Prostate gland (tissue), 2 donors: ENCODE measurements around the gene NBPF4. TPM values are rescaled to one million over a fixed set of nuclear protein-coding genes. Genes with fewer than 3 reads are reported as not detected.
"Not testable (repeated sequence)": the region's sequence is repeated elsewhere in the genome, so short reads cannot be mapped to it uniquely, and the experiment has no call there.

Experiments
- DNase-seq: peaks from one replicate; pipeline ENCODE4 v3.0.0-alpha.2; 2019; ENCODE audit warnings: low spot score
- H3K27ac ChIP-seq, 2 donors: fragments of 200-600 bp; sonication (generic); 2 replicates each; pipeline ENCODE4 v1.5.1; 2017 to 2019
- H3K27me3 ChIP-seq: fragments of 200-600 bp; sonication (generic); replicated peaks from 2 replicates; pipeline ENCODE4 v1.5.1; 2019; ENCODE audit not compliant: insufficient read depth
- H3K36me3 ChIP-seq, 2 donors: fragments of 200-600 bp; sonication (generic); 1 replicate in 1 of 2; 2 replicates in 1 of 2; pipeline versions ENCODE4 v1.5.1 to v1.8.1; 2017 to 2019
- H3K4me1 ChIP-seq: fragments of 200-600 bp; sonication (generic); replicated peaks from 2 replicates; pipeline ENCODE4 v1.5.1; 2019
- H3K4me3 ChIP-seq, 2 donors: fragments of 200-600 bp; sonication (generic); 2 replicates each; pipeline ENCODE4 v1.5.1; 2017 to 2019
- H3K9me3 ChIP-seq: fragments of 200-600 bp; sonication (generic); 2 replicates; pipeline ENCODE4 v1.5.1; 2017
- CTCF ChIP-seq, 4 experiments: fragments of 200-600 bp in 2 of 4; fragments of 450-650 bp in 2 of 4; sonication (generic) in 2 of 4; IDR thresholded peaks; 1 replicate in 3 of 4; 2 replicates in 1 of 4; pipeline ENCODE4 v1.5.1; 2016 to 2019; ENCODE audit warnings: antibody characterized with exemption in 4 of 4, mild to moderate bottlenecking in 2 of 4, moderate library complexity in 2 of 4
- WGBS: methylation state at CpG from one replicate; pipeline ENCODE4 v1.1.5; 2018; 5-methylcytosine and 5-hydroxymethylcytosine counted together
- intact Hi-C: fragments of 100-400 bp; cut with DNase I; formaldehyde crosslinking; loops from one replicate; pipeline ENCODE4 v1.14.2; 2022
- total RNA-seq, 2 donors: library from RNA; depleted of rRNA; stranded (reverse); fragments of >200 nt; gene quantifications; one replicate each; pipeline ENCODE4 v1.1.0, GENCODE V29; 2016

The NBPF4 gene
- total RNA-seq, 2 donors from 2014 or later: 1.8 TPM; not detected in 1

GRCh38 chr1:108229976-108230375 lies 13.9 kb downstream of the NBPF4 start:
- H3K4me3 ChIP-seq, H3K36me3 ChIP-seq, intact Hi-C loops, DNase-seq, H3K27ac ChIP-seq, H3K4me1 ChIP-seq, H3K9me3 ChIP-seq, H3K27me3 ChIP-seq: not testable (repeated sequence)
- no CpG with 5 or more reads among the region's 3 CpGs for WGBS

GRCh38 chr1:108227772-108228171 lies 16.1 kb downstream of the NBPF4 start:
- WGBS: no CpG with 5 or more reads among the region's 7 CpGs
- H3K4me3 ChIP-seq, intact Hi-C loops, H3K27me3 ChIP-seq, H3K4me1 ChIP-seq, DNase-seq, H3K9me3 ChIP-seq, H3K27ac ChIP-seq, H3K36me3 ChIP-seq: not testable (repeated sequence)

GRCh38 chr1:108226855-108227254 lies 17.0 kb downstream of the NBPF4 start:
- H3K27ac ChIP-seq, H3K27me3 ChIP-seq, H3K36me3 ChIP-seq, DNase-seq, H3K4me3 ChIP-seq, intact Hi-C loops, H3K9me3 ChIP-seq, H3K4me1 ChIP-seq: not testable (repeated sequence)
- 100% methylated on average over 1 of the region's 4 CpGs for WGBS

GRCh38 chr1:108223226-108223625 lies 20.6 kb downstream of the NBPF4 start:
- H3K9me3 ChIP-seq, intact Hi-C loops, H3K36me3 ChIP-seq, H3K27me3 ChIP-seq, H3K27ac ChIP-seq, DNase-seq, H3K4me1 ChIP-seq, H3K4me3 ChIP-seq: not testable (repeated sequence)
- WGBS: 81% methylated on average over 7 of the region's 7 CpGs

GRCh38 chr1:108217515-108218174 lies 26.2 kb downstream of the NBPF4 start:
- H3K4me1 ChIP-seq, H3K9me3 ChIP-seq, H3K27ac ChIP-seq, DNase-seq, intact Hi-C loops, H3K27me3 ChIP-seq, H3K36me3 ChIP-seq, H3K4me3 ChIP-seq: not testable (repeated sequence)
- 94% methylated on average over 14 of the region's 14 CpGs for WGBS

GRCh38 chr1:108217007-108217406 lies 26.9 kb downstream of the NBPF4 start:
- H3K9me3 ChIP-seq, H3K4me3 ChIP-seq, H3K4me1 ChIP-seq, intact Hi-C loops, H3K27ac ChIP-seq, DNase-seq, H3K36me3 ChIP-seq, H3K27me3 ChIP-seq: not testable (repeated sequence)
- WGBS: 55% methylated on average over 2 of the region's 2 CpGs

GRCh38 chr1:108216028-108216890 lies 27.6 kb downstream of the NBPF4 start:
- DNase-seq, H3K4me3 ChIP-seq, H3K27ac ChIP-seq, intact Hi-C loops, H3K4me1 ChIP-seq, H3K36me3 ChIP-seq, H3K9me3 ChIP-seq, H3K27me3 ChIP-seq: not testable (repeated sequence)
- 60% methylated on average over 6 of the region's 6 CpGs for WGBS

GRCh38 chr1:108214641-108215465 lies 29.0 kb downstream of the NBPF4 start:
- WGBS: 14% methylated on average over 4 of the region's 5 CpGs
- H3K27me3 ChIP-seq, H3K36me3 ChIP-seq, H3K4me3 ChIP-seq, H3K27ac ChIP-seq, intact Hi-C loops, H3K4me1 ChIP-seq, H3K9me3 ChIP-seq, DNase-seq: not testable (repeated sequence)
- TF ChIP-seq CTCF (IDR thresholded peaks at IDR 0.05): peak in 2 of 4 experiments; percentile 16 to 17
